NCI-H2107 (cell line): ENCODE results near the gene RFX2.
"Not testable (repeated sequence)": the region's sequence is repeated elsewhere in the genome, so short reads cannot be mapped to it uniquely, and the experiment has no call there.

Experiments used
- DNase-seq: peaks from one replicate; lab custom pipeline; 2025; lab: John Stamatoyannopoulos, UW

The RFX2 gene

GRCh38 chr19:6074709-6075403 lies 35.4 kb downstream of the RFX2 start:
- no peak for DNase-seq

- no peak for DNase-seq
Observed at GRCh38 chr19:6073858-6074708, 36.2 kb downstream of the RFX2 start.

- not testable (repeated sequence) for DNase-seq
Observed at GRCh38 chr19:6073233-6073632, 37.1 kb downstream of the RFX2 start.

GRCh38 chr19:6071875-6072274 lies 38.4 kb downstream of the RFX2 start:
- no peak for DNase-seq

GRCh38 chr19:6070720-6071485 lies 39.4 kb downstream of the RFX2 start:
- DNase-seq: no peak

GRCh38 chr19:6070207-6070681 lies 40.1 kb downstream of the RFX2 start:
- no peak for DNase-seq

GRCh38 chr19:6069268-6069791 lies 41.0 kb downstream of the RFX2 start:
- DNase-seq: no peak

GRCh38 chr19:6068711-6069110 lies 41.6 kb downstream of the RFX2 start:
- DNase-seq: no peak

GRCh38 chr19:6067975-6068374 lies 42.3 kb downstream of the RFX2 start:
- DNase-seq: no peak

GRCh38 chr19:6066661-6067646 lies 43.3 kb downstream of the RFX2 start:
- peak; percentile 82 for DNase-seq

- DNase-seq: no peak
Observed at GRCh38 chr19:6065685-6066374, 44.5 kb downstream of the RFX2 start.

GRCh38 chr19:6064336-6065073 lies 45.8 kb downstream of the RFX2 start:
- no peak for DNase-seq

GRCh38 chr19:6063576-6064335 lies 46.5 kb downstream of the RFX2 start:
- DNase-seq: no peak

GRCh38 chr19:6062961-6063575 lies 47.2 kb downstream of the RFX2 start:
- DNase-seq: no peak

- no peak for DNase-seq
Observed at GRCh38 chr19:6062274-6062673, 48.0 kb downstream of the RFX2 start.

- DNase-seq: no peak
Observed at GRCh38 chr19:6061376-6062130, 48.7 kb downstream of the RFX2 start.

- DNase-seq: no peak
Observed at GRCh38 chr19:6060600-6061375, 49.5 kb downstream of the RFX2 start.
